ENCODE results near the gene ABCC2.
"Not testable (repeated sequence)": the region's sequence is repeated elsewhere in the genome, so short reads cannot be mapped to it uniquely, and the experiment has no call there.

ABCC2 gene

DNA sequence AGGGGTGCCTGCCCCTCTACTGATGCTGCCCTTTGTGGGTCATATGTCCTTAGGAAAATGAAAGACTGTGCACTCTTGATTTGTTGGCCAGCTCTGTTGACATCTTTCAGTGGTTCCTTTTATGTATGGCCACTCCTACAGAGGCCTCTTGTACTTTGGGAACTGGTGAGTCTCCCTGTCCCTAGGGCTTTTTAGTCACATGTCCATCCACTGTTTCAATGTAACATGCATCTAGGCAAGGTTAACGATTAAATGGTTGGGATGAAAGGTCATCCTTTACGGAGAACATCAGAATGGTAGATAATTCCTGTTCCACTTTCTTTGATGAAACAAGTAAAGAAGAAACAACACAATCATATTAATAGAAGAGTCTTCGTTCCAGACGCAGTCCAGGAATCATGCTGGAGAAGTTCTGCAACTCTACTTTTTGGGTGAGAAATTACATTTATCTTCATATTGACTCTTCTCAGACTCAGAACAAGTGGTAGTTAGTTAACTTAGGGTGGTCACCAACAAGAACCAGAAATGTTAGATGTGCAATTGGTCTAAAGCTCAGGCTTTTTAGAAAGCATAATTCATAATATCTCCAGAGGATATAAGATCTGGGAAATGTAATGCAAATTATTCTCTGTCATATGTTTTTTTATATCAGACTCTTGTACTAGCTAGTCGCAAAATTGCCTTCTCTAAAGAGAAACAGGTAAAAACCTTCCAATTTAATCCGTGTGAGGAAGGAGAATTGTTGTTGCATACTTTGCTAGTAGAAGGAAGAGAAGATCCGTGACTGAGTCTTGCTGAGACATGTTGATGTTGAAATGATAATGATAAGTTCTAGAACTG lies at the start of gene ABCC2:
TSS of gene ABCC2 (plus strand) at position 194 of the 840 bp plus-strand sequence. CDS start at position 399, 205 bp downstream.
- Histone ChIP-seq H3K9ac (ENCODE audit: low read depth, low read length, poor library complexity, severe bottlenecking) (no peak within 1 kb of the TSS), H3F3A (ENCODE audit: low read depth) (no peaks in the 10 kb centered on the region), H2AFZ (ENCODE audit: low read length) (no peak within 1 kb of the TSS), H3K27me3 (ENCODE audit: insufficient read depth, low read length, poor library complexity, severe bottlenecking) (no peaks in the 10 kb centered on the region), H3K79me2 (ENCODE audit: insufficient read depth, low read length) (no peaks in the 10 kb centered on the region), H3K9me2 (replicated peaks; ENCODE audit: low read depth, low read length) (no peaks in the 10 kb centered on the region), H3K4me3 (ENCODE audit: low read length, poor library complexity, severe bottlenecking) (no peak within 1 kb of the TSS), H3K9me3 (ENCODE audit: insufficient read depth, low read depth, low read length) (no peaks in the 10 kb centered on the region), H3K4me1 (ENCODE audit: insufficient read depth, low read length, poor library complexity, severe bottlenecking) (peaks cover 13% of the 10 kb centered on the region), H3K4me2 (ENCODE audit: low read depth, low read length, poor library complexity, severe bottlenecking) (no peak within 1 kb of the TSS), H3K36me3 (ENCODE audit: insufficient read depth, low read length) (no peaks in the 10 kb centered on the region), H4K20me1 (ENCODE audit: insufficient read depth, low read length, poor library complexity, severe bottlenecking) (no peaks in the 10 kb centered on the region)
- TF ChIP-seq, protein P1, sequence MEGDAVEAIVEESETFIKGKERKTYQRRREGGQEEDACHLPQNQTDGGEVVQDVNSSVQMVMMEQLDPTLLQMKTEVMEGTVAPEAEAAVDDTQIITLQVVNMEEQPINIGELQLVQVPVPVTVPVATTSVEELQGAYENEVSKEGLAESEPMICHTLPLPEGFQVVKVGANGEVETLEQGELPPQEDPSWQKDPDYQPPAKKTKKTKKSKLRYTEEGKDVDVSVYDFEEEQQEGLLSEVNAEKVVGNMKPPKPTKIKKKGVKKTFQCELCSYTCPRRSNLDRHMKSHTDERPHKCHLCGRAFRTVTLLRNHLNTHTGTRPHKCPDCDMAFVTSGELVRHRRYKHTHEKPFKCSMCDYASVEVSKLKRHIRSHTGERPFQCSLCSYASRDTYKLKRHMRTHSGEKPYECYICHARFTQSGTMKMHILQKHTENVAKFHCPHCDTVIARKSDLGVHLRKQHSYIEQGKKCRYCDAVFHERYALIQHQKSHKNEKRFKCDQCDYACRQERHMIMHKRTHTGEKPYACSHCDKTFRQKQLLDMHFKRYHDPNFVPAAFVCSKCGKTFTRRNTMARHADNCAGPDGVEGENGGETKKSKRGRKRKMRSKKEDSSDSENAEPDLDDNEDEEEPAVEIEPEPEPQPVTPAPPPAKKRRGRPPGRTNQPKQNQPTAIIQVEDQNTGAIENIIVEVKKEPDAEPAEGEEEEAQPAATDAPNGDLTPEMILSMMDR (conservative IDR thresholded peaks at IDR 0.05; ENCODE audit: low read length) = no peak
- TF ChIP-seq EZH2phosphoT487 (IDR thresholded peaks at IDR 0.05; ENCODE audit: borderline replicate concordance) = no peak

DNA sequence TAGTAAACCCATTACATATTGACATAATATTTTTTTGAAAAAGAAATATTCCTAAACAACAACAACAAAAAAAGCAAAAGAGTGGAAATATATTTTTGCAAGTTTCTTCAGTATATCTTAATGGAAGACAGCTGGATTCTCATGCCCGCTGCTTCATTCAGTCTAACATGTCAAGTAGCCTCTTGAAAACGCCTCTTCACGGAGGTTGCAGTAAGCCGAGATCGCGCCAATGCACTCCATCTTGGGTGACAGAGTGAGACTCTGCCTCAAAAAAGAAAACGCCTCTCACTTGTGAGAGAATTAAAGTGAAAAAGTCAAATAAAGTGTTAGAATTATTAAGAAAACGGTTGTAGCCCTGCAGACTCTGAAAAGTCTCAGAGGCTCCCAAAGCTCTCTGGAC lies 49.1 kb upstream of the ABCC2 start:
- no peaks in the 10 kb centered on the region for H3F3A ChIP-seq (ENCODE audit: low read depth)
- H3K4me3 ChIP-seq (ENCODE audit: low read length, poor library complexity, severe bottlenecking) = peak overlapping the region; percentile 97
- peaks cover 20% of the 10 kb centered on the region for H3K4me1 ChIP-seq (ENCODE audit: insufficient read depth, low read length, poor library complexity, severe bottlenecking)
- peaks cover 6% of the 10 kb centered on the region for H4K20me1 ChIP-seq (ENCODE audit: insufficient read depth, low read length, poor library complexity, severe bottlenecking)
- H3K9me3 ChIP-seq (ENCODE audit: insufficient read depth, low read depth, low read length) = no peaks in the 10 kb centered on the region
- H3K4me2 ChIP-seq (ENCODE audit: low read depth, low read length, poor library complexity, severe bottlenecking) = peak overlapping the region; percentile 89
- H3K36me3 ChIP-seq (ENCODE audit: insufficient read depth, low read length) = 0 out of 2 replicates have a peak, but pooled peaks cover 2% of the 10 kb centered on the region
- H3K27me3 ChIP-seq (ENCODE audit: insufficient read depth, low read length, poor library complexity, severe bottlenecking) = no peaks in the 10 kb centered on the region
- H3K9ac ChIP-seq (ENCODE audit: low read depth, low read length, poor library complexity, severe bottlenecking) = peak overlapping the region; percentile 40
- peaks cover 35% of the 10 kb centered on the region for H3K79me2 ChIP-seq (ENCODE audit: insufficient read depth, low read length)
- no peaks in the 10 kb centered on the region for H3K9me2 ChIP-seq (replicated peaks; ENCODE audit: low read depth, low read length)
- no peak overlapping the region for H2AFZ ChIP-seq (ENCODE audit: low read length)
- TF ChIP-seq EZH2phosphoT487 (IDR thresholded peaks at IDR 0.05; ENCODE audit: borderline replicate concordance) = no peak
- TF ChIP-seq, protein P1 (conservative IDR thresholded peaks at IDR 0.05; ENCODE audit: low read length) = no peak

DNA sequence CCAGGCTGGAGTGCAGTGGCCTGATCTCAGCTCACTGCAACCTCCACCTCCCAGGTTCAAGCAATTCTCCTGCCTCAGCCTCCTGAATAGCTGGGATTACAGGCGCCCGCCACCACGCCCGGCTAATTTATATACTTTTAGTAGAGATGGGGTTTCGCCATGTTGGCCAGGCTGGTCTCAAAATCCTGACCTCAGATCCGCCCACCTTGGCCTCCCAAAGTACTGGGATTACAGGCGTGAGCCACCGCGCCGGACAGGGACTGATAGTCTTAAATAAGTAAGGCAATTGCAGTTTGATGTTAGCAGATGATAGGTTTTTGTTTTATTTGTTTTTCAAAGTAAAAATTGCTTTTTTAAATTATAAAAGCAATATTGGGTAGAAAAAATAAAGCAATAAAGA lies 48.3 kb upstream of the ABCC2 start:
- not testable (repeated sequence) for H3K9me3 ChIP-seq (ENCODE audit: insufficient read depth, low read depth, low read length); H3K36me3 ChIP-seq (ENCODE audit: insufficient read depth, low read length); H3K27me3 ChIP-seq (ENCODE audit: insufficient read depth, low read length, poor library complexity, severe bottlenecking); H4K20me1 ChIP-seq (ENCODE audit: insufficient read depth, low read length, poor library complexity, severe bottlenecking); H2AFZ ChIP-seq (ENCODE audit: low read length); H3F3A ChIP-seq (ENCODE audit: low read depth); H3K9me2 ChIP-seq (replicated peaks; ENCODE audit: low read depth, low read length)
- H3K79me2 ChIP-seq (ENCODE audit: insufficient read depth, low read length) = peaks cover 35% of the 10 kb centered on the region
- H3K4me3 ChIP-seq (ENCODE audit: low read length, poor library complexity, severe bottlenecking) = peak overlapping the region; percentile 97
- H3K4me2 ChIP-seq (ENCODE audit: low read depth, low read length, poor library complexity, severe bottlenecking) = peak overlapping the region; percentile 89
- H3K9ac ChIP-seq (ENCODE audit: low read depth, low read length, poor library complexity, severe bottlenecking) = peak overlapping the region; percentile 40
- peaks cover 25% of the 10 kb centered on the region for H3K4me1 ChIP-seq (ENCODE audit: insufficient read depth, low read length, poor library complexity, severe bottlenecking)

All from Loucy (cell line).